ENCODE data around the gene HSD11B1L. TPM values are rescaled to one million over a fixed set of nuclear protein-coding genes. Genes with fewer than 3 reads are reported as not detected.
"Not testable (repeated sequence)": the region's sequence is repeated elsewhere in the genome, so short reads cannot be mapped to it uniquely, and the experiment has no call there.

The HSD11B1L gene
- total RNA-seq, 1 donor from 2014 or later, result 2.6 TPM

GRCh38 chr19:5694956-5695648 is 14.3 kb downstream of the HSD11B1L start:
- Mint-ChIP-seq H3K9me3 (no peaks in the 10 kb centered on the region), H3K4me1 (peaks cover 12% of the 10 kb centered on the region), H3K4me3 (no peak overlapping the region), H3K36me3 (ENCODE audit: low read depth) (peaks cover 57% of the 10 kb centered on the region), H3K27me3 (no peaks in the 10 kb centered on the region), H3K27ac (no peak overlapping the region)
- intact Hi-C loops (cut with micrococcal nuclease), result no loop called here
- no peak for DNase-seq

DNA sequence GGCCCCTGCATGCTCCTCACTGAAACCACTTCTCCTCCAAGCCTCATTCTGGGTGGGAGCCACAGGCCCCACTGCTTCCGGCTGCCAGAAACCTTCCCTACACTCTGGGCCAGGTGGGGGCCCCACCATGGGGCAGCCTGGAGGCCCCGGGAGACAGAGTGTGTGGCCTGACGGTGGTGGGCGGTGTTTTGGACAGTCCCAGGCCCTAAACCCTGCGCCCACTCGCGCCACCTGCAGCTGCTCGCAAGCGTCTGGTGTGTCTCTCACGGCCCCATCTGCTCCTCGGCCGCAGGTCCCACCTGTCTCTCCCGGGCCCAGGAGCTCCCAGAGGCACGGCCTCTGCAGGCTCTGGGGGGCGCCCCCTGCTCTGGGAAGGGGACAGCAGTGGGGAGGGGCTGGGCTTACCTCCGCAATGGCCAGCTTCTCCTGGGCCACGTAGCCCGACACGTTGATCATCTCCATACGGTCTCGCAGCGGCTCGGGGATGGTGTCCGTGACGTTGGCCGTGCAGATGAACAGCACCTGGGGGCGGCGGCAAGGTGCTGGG is 14.9 kb downstream of the HSD11B1L start:
- no peak overlapping the region for H3K27ac Mint-ChIP-seq
- DNase-seq, result no peak
- intact Hi-C loops (cut with micrococcal nuclease), result no loop called here
- H3K4me3 Mint-ChIP-seq, result no peak overlapping the region
- peaks cover 11% of the 10 kb centered on the region for H3K4me1 Mint-ChIP-seq
- H3K27me3 Mint-ChIP-seq, result no peaks in the 10 kb centered on the region
- H3K9me3 Mint-ChIP-seq, result no peaks in the 10 kb centered on the region
- H3K36me3 Mint-ChIP-seq (ENCODE audit: low read depth), result peaks cover 54% of the 10 kb centered on the region

GRCh38 chr19:5696196-5697021 is 15.6 kb downstream of the HSD11B1L start:
- Mint-ChIP-seq H3K36me3 (ENCODE audit: low read depth) (peaks cover 55% of the 10 kb centered on the region), H3K27ac (no peak overlapping the region), H3K27me3 (no peaks in the 10 kb centered on the region), H3K4me1 (peaks cover 11% of the 10 kb centered on the region), H3K4me3 (no peak overlapping the region), H3K9me3 (no peaks in the 10 kb centered on the region)
- DNase-seq, result no peak
- intact Hi-C loops (cut with micrococcal nuclease), result no loop called here

- Mint-ChIP-seq H3K9me3 (no peaks in the 10 kb centered on the region), H3K4me3 (no peak overlapping the region), H3K4me1 (peaks cover 9% of the 10 kb centered on the region), H3K27me3 (no peaks in the 10 kb centered on the region), H3K36me3 (ENCODE audit: low read depth) (peaks cover 54% of the 10 kb centered on the region), H3K27ac (no peak overlapping the region)
- intact Hi-C loops (cut with micrococcal nuclease), result no loop called here
- no peak for DNase-seq
Measured at GRCh38 chr19:5697022-5697889, 16.4 kb downstream of the HSD11B1L start.

GRCh38 chr19:5697890-5698634 is 17.2 kb downstream of the HSD11B1L start:
- H3K4me1 Mint-ChIP-seq, result peaks cover 4% of the 10 kb centered on the region
- no peaks in the 10 kb centered on the region for H3K27me3 Mint-ChIP-seq
- H3K9me3 Mint-ChIP-seq, result no peaks in the 10 kb centered on the region
- DNase-seq, result no peak
- intact Hi-C loops (cut with micrococcal nuclease), result no loop called here
- H3K4me3 Mint-ChIP-seq, result no peak overlapping the region
- H3K36me3 Mint-ChIP-seq (ENCODE audit: low read depth), result peaks cover 46% of the 10 kb centered on the region
- H3K27ac Mint-ChIP-seq, result no peak overlapping the region

- Mint-ChIP-seq H3K36me3 (ENCODE audit: low read depth) (peaks cover 50% of the 10 kb centered on the region), H3K4me1 (peaks cover 1% of the 10 kb centered on the region), H3K9me3 (no peaks in the 10 kb centered on the region), H3K27me3 (no peaks in the 10 kb centered on the region), H3K27ac (no peak overlapping the region), H3K4me3 (no peak overlapping the region)
- DNase-seq, result no peak
- intact Hi-C loops (cut with micrococcal nuclease), result no loop called here
Measured at GRCh38 chr19:5698635-5699422, 18.0 kb downstream of the HSD11B1L start.

- DNase-seq, result no peak
- H3K27ac Mint-ChIP-seq, result peak overlapping the region; percentile 20
- intact Hi-C loops (cut with micrococcal nuclease), result no loop called here
- no peaks in the 10 kb centered on the region for H3K9me3 Mint-ChIP-seq
- no peak overlapping the region for H3K4me3 Mint-ChIP-seq
- peaks cover 41% of the 10 kb centered on the region for H3K36me3 Mint-ChIP-seq (ENCODE audit: low read depth)
- H3K4me1 Mint-ChIP-seq, result no peaks in the 10 kb centered on the region
- no peaks in the 10 kb centered on the region for H3K27me3 Mint-ChIP-seq
Measured at GRCh38 chr19:5700455-5701092, 19.7 kb downstream of the HSD11B1L start.

- H3K27ac Mint-ChIP-seq; H3K4me1 Mint-ChIP-seq; intact Hi-C loops (cut with micrococcal nuclease); H3K27me3 Mint-ChIP-seq; DNase-seq; H3K4me3 Mint-ChIP-seq; H3K9me3 Mint-ChIP-seq: not testable (repeated sequence)
- H3K36me3 Mint-ChIP-seq (ENCODE audit: low read depth), result peaks cover 44% of the 10 kb centered on the region
Measured at GRCh38 chr19:5702053-5702410, 21.2 kb downstream of the HSD11B1L start.

- H3K9me3 Mint-ChIP-seq, result no peaks in the 10 kb centered on the region
- no peak overlapping the region for H3K4me3 Mint-ChIP-seq
- peaks cover 41% of the 10 kb centered on the region for H3K36me3 Mint-ChIP-seq (ENCODE audit: low read depth)
- no peak overlapping the region for H3K27ac Mint-ChIP-seq
- H3K4me1 Mint-ChIP-seq, result no peaks in the 10 kb centered on the region
- no peak for DNase-seq
- no peaks in the 10 kb centered on the region for H3K27me3 Mint-ChIP-seq
- intact Hi-C loops (cut with micrococcal nuclease), result no loop called here
Measured at GRCh38 chr19:5703819-5704818, 23.3 kb downstream of the HSD11B1L start.

DNA sequence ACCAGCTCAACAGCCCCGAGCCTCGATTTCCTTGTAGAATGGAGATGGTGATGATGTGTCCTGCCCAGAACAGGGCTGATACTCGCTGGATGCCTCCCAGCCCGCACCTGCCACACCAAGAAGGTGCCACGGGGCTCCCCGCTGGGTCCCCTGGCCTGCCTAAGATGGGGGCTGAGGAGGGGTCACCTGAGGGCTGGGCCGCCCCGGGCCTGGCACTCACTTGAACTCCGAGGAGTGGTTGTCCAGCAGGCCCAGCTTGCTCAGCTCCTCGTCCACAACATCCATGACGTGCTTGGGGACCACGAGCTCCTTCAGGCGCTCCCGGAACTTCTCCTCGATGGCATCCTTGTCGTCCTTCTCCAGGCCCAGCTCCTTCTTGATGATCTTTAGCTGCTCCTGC is 24.7 kb downstream of the HSD11B1L start:
- no peaks in the 10 kb centered on the region for H3K27me3 Mint-ChIP-seq
- DNase-seq, result no peak
- intact Hi-C loops (cut with micrococcal nuclease), result no loop called here
- H3K27ac Mint-ChIP-seq, result no peak overlapping the region
- H3K4me1 Mint-ChIP-seq, result no peaks in the 10 kb centered on the region
- peaks cover 44% of the 10 kb centered on the region for H3K36me3 Mint-ChIP-seq (ENCODE audit: low read depth)
- no peak overlapping the region for H3K4me3 Mint-ChIP-seq
- H3K9me3 Mint-ChIP-seq, result no peaks in the 10 kb centered on the region

- Mint-ChIP-seq H3K4me1 (no peaks in the 10 kb centered on the region), H3K27ac (no peak overlapping the region), H3K36me3 (ENCODE audit: low read depth) (peaks cover 44% of the 10 kb centered on the region), H3K9me3 (no peaks in the 10 kb centered on the region), H3K4me3 (no peak overlapping the region), H3K27me3 (no peaks in the 10 kb centered on the region)
- DNase-seq, result no peak
- intact Hi-C loops (cut with micrococcal nuclease), result no loop called here
Measured at GRCh38 chr19:5706876-5707573, 26.2 kb downstream of the HSD11B1L start.
